Measurements from ENCODE around the gene DLGAP1. TPM values are rescaled to one million over a fixed set of nuclear protein-coding genes. Genes with fewer than 3 reads are reported as not detected.

The DLGAP1 gene
- total and polyA plus RNA-seq, 5 experiments from 2014 or later = not detected

DNA sequence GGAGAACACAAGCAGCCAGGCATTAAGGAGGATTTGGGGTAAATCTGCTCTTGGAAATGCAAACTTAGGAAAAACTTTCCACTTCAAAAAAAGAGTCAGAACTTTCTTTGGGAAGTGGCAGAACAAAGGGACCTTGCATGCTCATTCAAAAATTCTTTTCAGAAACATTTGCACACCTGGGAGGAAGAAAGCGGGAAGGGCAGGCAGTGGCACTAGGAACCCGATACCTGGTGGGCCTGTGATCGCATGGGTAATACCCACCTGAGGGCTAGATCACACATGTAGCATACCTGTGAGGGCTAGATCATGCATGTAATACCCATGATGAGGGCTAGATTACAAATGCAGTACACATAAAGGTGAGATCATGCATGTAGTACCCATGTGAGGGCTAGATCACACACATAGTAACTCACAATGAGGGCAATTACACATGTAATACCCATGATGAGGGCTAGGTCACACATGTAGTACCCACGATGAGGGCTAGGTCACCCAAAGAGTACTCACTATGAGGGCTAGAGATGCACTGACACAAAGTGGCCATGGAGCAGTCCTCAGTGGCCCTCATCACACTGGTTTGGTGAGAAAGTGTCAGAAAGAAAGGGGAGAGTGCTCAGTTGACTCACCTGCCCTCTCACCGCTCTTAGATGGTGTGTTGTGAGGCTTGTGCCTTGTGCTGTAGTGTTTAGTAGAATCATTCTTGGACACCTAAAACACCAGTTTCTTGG is 212.5 kb downstream of the DLGAP1 start:
- DNase-seq = no peak
- H3K36me3 Mint-ChIP-seq = no peaks in the 10 kb centered on the region
- no peak overlapping the region for H3K27ac Mint-ChIP-seq
- ATAC-seq = no peak
- POLR2A ChIA-PET = no interaction called here
- H3K4me3 Mint-ChIP-seq = no peak overlapping the region
- peaks cover 0 to 8% (median 0%) of the 10 kb centered on the region in 9 donors for H3K9me3 Mint-ChIP-seq
- no peaks in the 10 kb centered on the region for H3K4me1 Mint-ChIP-seq
- H3K27me3 Mint-ChIP-seq = peaks cover 0 to 4% (median 0%) of the 10 kb centered on the region in 5 donors

DNA sequence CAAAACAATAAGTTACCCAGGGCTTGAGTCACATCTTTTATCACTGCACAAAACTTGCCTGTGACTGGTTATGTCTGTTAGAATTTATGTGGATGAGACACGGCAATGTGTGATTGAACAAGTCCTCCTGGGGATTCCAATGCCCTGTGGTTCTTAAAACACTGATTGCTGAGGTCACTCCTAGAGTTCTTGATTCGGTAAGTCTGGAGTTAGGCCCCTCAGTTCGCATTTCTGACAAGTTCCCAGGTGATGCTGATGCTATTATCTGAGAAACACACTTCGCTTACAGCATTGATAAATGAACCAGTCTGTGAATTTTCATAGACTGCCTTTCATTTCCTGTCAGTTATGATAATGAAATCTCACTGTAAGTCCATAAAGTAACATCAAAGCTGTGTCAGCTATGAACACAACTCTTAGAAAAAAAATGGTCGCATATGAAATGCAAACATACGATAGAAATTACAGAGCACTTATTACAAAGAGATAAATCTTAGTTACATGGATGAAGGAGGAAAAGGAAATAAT is 214.0 kb downstream of the DLGAP1 start:
- no peaks in the 10 kb centered on the region for H3K4me1 Mint-ChIP-seq
- H3K27me3 Mint-ChIP-seq = peaks cover 0 to 4% (median 0%) of the 10 kb centered on the region in 5 donors
- H3K27ac Mint-ChIP-seq = no peak overlapping the region
- no peak for DNase-seq
- H3K4me3 Mint-ChIP-seq = no peak overlapping the region
- peaks cover 0 to 13% (median 0%) of the 10 kb centered on the region in 9 donors for H3K9me3 Mint-ChIP-seq
- POLR2A ChIA-PET = no interaction called here
- H3K36me3 Mint-ChIP-seq = no peaks in the 10 kb centered on the region
- ATAC-seq = no peak

DNA sequence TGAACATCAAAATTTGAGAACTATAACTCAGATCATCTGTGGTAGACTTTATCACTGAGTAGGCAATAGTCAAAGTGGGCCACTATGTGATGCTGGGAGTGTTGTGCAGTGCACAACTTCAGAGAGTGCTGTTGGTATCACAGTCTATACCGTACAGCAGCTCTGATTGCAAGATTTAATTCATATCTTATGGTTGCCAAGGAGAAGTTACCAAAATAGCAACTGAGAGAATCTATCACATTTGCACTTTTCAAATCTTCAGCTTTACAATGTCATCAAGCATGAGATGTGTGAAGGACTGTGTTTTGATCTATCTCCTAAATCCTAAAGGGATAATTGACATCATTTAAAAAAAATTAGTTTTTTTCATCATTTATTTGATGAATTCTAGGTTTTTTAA is 216.1 kb downstream of the DLGAP1 start:
- no peak for ATAC-seq

DNA sequence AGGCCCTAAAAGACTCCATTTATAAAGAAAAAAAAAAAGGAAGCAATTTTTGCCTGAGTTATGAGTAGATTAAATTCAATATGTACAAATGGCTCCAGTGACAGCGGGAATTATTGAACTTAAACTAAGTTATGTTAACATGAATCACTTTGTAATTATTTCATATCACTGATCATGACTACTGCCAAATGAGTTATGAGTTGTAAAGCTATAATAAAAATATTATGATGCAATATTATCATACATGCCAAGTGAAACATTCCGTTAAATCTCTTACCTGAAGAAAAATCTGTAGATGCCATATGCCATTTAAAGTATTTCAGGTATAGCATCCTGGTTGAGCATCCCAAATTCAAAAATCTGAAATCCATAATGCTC is 217.5 kb downstream of the DLGAP1 start:
- H3K36me3 Mint-ChIP-seq = no peaks in the 10 kb centered on the region
- H3K9me3 Mint-ChIP-seq = peaks cover 0 to 12% (median 0%) of the 10 kb centered on the region in 9 donors
- no peak overlapping the region for H3K4me3 Mint-ChIP-seq
- DNase-seq (no peak), ATAC-seq (no peak)
- POLR2A ChIA-PET = no interaction called here
- no peak overlapping the region for H3K27ac Mint-ChIP-seq
- no peaks in the 10 kb centered on the region for H3K27me3 Mint-ChIP-seq
- no peaks in the 10 kb centered on the region for H3K4me1 Mint-ChIP-seq

More for the DNA sequence above, 216.1 kb downstream of the DLGAP1 start:
- no peak overlapping the region for H3K27ac Mint-ChIP-seq
- H3K27me3 Mint-ChIP-seq = no peaks in the 10 kb centered on the region
- no peak for DNase-seq
- no peaks in the 10 kb centered on the region for H3K36me3 Mint-ChIP-seq
- peaks cover 0 to 12% (median 0%) of the 10 kb centered on the region in 9 donors for H3K9me3 Mint-ChIP-seq
- H3K4me3 Mint-ChIP-seq = no peak overlapping the region
- no peaks in the 10 kb centered on the region for H3K4me1 Mint-ChIP-seq
- POLR2A ChIA-PET = no interaction called here

DNA sequence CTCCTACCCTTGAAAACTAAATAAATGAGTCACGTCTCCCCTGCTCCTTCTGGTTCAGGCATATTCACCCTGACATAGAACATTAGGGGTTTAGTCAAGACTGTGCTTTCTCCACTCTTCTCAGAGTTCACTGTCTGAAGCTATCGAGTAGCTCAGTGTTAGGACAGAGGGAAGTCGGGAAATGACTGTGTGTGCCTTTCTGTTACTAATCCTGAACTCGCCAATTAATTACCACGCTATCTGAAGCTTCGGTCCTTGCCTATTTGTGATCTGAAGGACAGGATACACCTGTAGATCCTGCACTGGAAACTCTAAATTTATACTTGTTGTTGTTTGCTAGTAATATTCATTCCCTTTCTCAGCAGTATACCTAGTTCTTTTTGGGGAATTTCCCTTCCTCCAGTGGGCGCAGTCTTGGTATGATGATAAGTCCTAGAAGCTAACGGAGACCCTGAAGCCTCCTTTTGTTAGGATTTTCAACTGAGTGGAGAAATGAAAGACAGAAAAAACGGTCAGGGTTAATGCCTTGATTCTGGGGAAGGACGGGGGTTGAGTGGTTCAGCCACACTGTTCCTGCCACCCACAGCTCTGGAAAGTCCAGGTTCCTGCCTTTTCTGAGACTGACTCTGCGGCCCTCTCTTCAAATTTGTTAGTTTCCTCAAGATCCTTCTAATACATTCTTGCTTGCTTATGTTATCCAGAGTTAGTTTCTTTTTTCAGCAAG is 218.0 kb downstream of the DLGAP1 start:
- H3K9me3 Mint-ChIP-seq = peaks cover 0 to 12% (median 0%) of the 10 kb centered on the region in 9 donors
- ATAC-seq (no peak), DNase-seq (no peak)
- POLR2A ChIA-PET = no interaction called here
- H3K4me1 Mint-ChIP-seq = no peaks in the 10 kb centered on the region
- no peak overlapping the region for H3K4me3 Mint-ChIP-seq
- no peak overlapping the region for H3K27ac Mint-ChIP-seq
- no peaks in the 10 kb centered on the region for H3K27me3 Mint-ChIP-seq
- H3K36me3 Mint-ChIP-seq = no peaks in the 10 kb centered on the region

DNA sequence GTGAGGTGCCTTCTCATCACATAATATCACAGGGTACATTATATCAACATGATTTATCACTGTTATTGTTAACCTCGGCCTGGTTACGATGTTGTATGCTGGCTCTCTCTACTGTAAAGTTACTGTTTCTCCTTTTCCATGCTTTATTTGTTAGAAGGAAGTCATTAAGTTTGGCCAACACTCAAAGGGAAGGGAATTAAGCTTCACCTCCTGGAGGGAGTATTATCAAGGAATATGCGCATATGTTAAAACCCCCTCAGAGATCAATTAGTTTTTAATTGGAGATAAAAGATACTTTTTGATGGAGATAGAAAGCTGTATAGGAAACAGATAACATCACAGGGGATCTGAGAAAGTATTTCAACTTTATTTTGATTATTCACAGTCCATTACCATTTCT is 221.6 kb downstream of the DLGAP1 start:
- Mint-ChIP-seq H3K4me1 (no peaks in the 10 kb centered on the region), H3K27ac (no peak overlapping the region), H3K4me3 (no peak overlapping the region), H3K36me3 (no peaks in the 10 kb centered on the region), H3K9me3 (peaks cover 0 to 17% (median 8%) of the 10 kb centered on the region in 9 donors), H3K27me3 (no peaks in the 10 kb centered on the region)
- POLR2A ChIA-PET = no interaction called here
- no peak for DNase-seq
- no peak for ATAC-seq

DNA sequence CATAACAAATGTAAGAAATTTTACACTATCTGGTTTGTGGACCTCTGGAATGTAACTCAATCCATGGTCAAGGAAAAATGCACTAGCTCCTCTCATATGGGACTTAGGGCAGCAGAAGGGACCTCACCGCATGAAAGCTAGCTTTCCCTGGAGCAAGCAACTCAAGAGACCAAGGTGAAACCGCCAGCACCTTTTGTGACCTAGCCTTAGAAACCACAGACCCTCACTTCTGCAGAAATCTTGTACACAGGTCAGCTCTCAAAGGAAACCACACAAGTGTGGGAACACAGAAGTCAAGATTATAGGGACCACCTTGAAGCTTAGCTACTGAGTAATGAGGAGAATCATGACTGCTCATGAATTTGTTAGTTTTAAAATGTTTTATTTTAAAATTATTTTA is 222.5 kb downstream of the DLGAP1 start:
- Mint-ChIP-seq H3K36me3 (no peaks in the 10 kb centered on the region), H3K27ac (no peak overlapping the region), H3K4me1 (no peaks in the 10 kb centered on the region), H3K4me3 (no peak overlapping the region), H3K27me3 (no peaks in the 10 kb centered on the region), H3K9me3 (peaks cover 1 to 22% (median 7%) of the 10 kb centered on the region in 9 donors)
- POLR2A ChIA-PET = no interaction called here
- DNase-seq (no peak), ATAC-seq (no peak)

DNA sequence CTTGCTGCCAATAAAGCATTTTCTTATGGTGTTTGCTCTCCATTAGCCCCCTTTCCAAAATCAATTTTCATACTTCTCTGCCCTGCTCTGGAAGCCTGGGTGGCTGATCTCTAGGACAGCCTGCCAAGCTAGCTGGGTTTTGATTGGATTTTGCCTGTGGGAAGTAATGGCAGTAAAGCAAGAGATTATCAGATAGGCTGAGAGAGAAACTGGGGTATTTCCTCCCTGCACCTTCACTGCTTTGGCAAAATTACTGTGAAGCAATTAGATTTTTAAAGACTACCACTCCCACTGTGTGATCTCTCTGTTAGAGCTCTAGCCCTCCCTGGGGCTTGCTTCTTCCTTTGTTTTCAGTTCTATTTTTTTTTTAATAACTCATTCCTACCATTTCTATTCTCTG is 223.8 kb downstream of the DLGAP1 start:
- Mint-ChIP-seq H3K27me3 (no peaks in the 10 kb centered on the region), H3K27ac (no peak overlapping the region), H3K9me3 (peaks cover 1 to 32% (median 6%) of the 10 kb centered on the region in 9 donors), H3K4me1 (no peaks in the 10 kb centered on the region), H3K36me3 (no peaks in the 10 kb centered on the region), H3K4me3 (no peak overlapping the region)
- POLR2A ChIA-PET = no interaction called here
- no peak for ATAC-seq
- DNase-seq = no peak

DNA sequence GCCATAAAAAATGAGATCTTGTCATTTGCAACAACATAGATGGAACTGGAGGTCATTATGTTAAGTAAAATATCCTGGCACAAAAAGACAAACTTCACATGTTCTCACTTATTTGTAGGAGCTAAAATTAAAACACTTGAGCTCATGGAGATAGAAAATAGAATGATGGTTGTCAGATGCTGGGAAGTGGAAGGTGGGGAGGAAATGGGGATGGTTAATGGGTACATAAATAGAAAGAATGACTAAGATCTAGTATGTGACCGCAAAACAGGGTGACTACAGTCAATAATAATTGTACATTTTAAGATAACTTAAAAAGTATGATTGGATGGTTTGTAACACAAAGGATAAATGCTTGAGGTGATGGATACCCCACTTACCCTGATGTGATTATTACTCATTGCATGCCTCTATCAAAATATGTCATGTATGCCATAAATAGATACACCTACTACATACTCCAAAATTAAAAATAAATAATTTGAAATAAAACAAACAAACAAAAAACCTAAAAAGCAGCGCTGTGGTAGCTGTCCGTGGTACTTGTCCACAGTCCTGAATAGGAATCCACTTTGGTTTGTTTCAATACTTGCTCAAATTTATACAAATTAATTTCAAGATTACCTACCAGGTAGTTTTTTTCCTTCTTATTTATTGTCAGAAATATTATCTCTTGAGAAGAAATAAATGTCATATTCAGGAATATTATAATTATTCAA is 224.5 kb downstream of the DLGAP1 start:
- no peaks in the 10 kb centered on the region for H3K36me3 Mint-ChIP-seq
- POLR2A ChIA-PET = no interaction called here
- no peak overlapping the region for H3K4me3 Mint-ChIP-seq
- DNase-seq (no peak), ATAC-seq (no peak)
- no peak overlapping the region for H3K27ac Mint-ChIP-seq
- no peaks in the 10 kb centered on the region for H3K4me1 Mint-ChIP-seq
- H3K27me3 Mint-ChIP-seq = no peaks in the 10 kb centered on the region
- peaks cover 1 to 39% (median 6%) of the 10 kb centered on the region in 9 donors for H3K9me3 Mint-ChIP-seq

DNA sequence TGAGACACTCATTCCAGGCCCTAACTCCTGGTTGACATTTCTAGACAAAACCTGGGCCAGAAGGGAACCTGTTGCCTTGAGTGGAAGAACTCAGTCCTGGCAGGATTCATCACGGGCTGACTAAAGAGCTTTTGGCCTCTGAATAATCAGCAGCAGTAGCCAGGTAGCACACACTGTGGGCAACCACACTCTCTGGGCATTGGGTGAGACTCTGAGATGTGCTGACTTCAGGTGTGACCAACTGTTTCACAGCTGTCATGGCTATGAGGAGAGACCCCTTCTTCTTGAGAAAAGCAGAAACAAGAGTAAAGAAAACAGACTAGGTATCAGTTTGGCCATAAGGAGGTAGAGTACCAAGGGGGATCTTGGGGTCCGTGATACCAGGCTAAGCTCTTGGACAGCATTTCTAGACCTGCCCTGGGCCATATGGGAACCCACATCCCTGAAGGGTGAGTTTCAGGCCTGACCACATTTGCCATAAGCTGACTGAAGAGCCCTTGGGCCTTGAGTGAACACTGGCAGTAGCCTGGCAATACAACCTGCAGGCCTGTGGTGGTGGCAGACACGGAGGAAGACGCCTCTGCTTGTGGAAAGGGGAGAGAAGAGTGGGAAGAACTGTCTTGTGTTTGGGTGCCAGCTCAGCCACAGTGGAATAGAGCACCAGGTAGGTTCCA is 230.9 kb downstream of the DLGAP1 start:
- H3K27me3 Mint-ChIP-seq = peaks cover 0 to 2% (median 0%) of the 10 kb centered on the region in 5 donors
- H3K4me1 Mint-ChIP-seq = no peaks in the 10 kb centered on the region
- POLR2A ChIA-PET = no interaction called here
- no peaks in the 10 kb centered on the region for H3K36me3 Mint-ChIP-seq
- H3K27ac Mint-ChIP-seq = no peak overlapping the region
- no peak overlapping the region for H3K4me3 Mint-ChIP-seq
- DNase-seq (no peak), ATAC-seq (no peak)
- H3K9me3 Mint-ChIP-seq = peaks cover 0 to 40% (median 6%) of the 10 kb centered on the region in 9 donors

DNA sequence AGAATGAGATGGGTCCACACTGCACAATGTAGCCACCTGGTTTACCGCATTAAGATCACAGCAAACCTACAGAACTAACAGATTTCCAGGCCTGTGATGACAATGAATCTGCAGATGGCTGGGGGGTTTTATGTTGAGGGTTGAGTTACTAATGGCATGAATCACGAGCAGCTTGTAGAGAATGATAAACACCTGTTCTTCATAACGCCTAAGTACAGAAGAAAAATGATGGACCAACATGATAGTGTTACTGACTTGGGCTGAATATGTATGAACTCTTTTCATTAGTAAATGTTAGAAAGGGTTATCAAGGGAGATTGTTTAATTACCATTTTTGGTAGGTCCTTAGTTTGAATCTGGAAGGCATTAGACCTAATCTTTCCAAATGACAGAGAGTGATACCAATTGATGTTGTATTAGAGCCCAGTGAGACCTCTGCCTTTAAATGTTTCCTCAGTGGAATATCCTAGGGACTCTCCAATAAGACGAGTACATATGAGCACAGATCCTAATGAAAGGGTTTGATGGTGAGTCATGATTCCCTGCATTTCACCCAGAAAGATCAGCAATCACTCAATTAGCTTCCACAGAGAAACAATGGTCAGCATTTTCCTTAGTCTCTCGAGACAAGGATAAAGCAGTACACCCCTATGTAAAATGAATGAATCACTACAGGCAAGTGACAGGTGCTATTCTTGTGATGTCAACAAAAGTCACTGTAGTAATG is 243.8 kb downstream of the DLGAP1 start:
- POLR2A ChIA-PET = no interaction called here
- peaks cover 0 to 37% (median 2%) of the 10 kb centered on the region in 9 donors for H3K9me3 Mint-ChIP-seq
- H3K27ac Mint-ChIP-seq = no peak overlapping the region
- no peak overlapping the region for H3K4me3 Mint-ChIP-seq
- no peak for DNase-seq
- peaks cover 0 to 2% (median 0%) of the 10 kb centered on the region in 5 donors for H3K27me3 Mint-ChIP-seq
- H3K4me1 Mint-ChIP-seq = no peaks in the 10 kb centered on the region
- H3K36me3 Mint-ChIP-seq = no peaks in the 10 kb centered on the region
- ATAC-seq = no peak

DNA sequence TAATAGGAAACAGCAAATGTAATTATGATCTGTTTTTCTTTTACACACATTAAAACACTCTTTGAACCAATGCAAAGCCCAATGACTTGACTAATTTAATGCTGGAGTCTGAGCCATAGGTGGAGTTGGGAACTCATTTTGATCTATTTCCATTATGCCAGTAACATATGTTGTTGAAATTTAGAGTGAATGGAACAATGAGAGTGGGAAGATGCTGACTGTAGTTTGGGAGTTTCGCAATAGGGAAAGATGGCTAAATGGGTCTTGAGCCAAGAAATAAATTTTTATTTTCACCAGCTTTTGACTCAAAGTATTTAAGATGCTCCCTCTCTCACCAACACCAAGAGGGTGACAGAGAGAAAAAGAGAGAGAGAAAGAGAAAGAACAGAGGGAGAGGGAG is 246.7 kb downstream of the DLGAP1 start:
- ATAC-seq (no peak), DNase-seq (no peak)
- Mint-ChIP-seq H3K27ac (no peak overlapping the region), H3K9me3 (peaks cover 0 to 26% (median 5%) of the 10 kb centered on the region in 9 donors), H3K4me3 (no peak overlapping the region), H3K36me3 (no peaks in the 10 kb centered on the region), H3K27me3 (peaks cover 0 to 2% (median 0%) of the 10 kb centered on the region in 5 donors), H3K4me1 (no peaks in the 10 kb centered on the region)
- POLR2A ChIA-PET = no interaction called here
